ENCODE data around the gene JSRP1. TPM values are rescaled to one million over a fixed set of nuclear protein-coding genes. Genes with fewer than 3 reads are reported as not detected.
"Not testable (repeated sequence)": the region's sequence is repeated elsewhere in the genome, so short reads cannot be mapped to it uniquely, and the experiment has no call there.

JSRP1 gene
- total RNA-seq, 2 donors from 2014 or later = 0.73 TPM; not detected in 1

- H3K27ac Mint-ChIP-seq = peak overlapping the region; percentile 86 to 92
- peaks cover 21 to 28% of the 10 kb centered on the region in 2 donors for H3K4me1 Mint-ChIP-seq (ENCODE audit: low read depth in 2 of 2)
- H3K9me3 Mint-ChIP-seq = no peaks in the 10 kb centered on the region
- no peaks in the 10 kb centered on the region for H3K36me3 Mint-ChIP-seq
- H3K4me3 Mint-ChIP-seq = peak overlapping the region; percentile 91
- peaks cover 0 to 3% of the 10 kb centered on the region in 2 donors for H3K27me3 Mint-ChIP-seq
- DNase-seq (ENCODE audit: low spot score) (no peak), ATAC-seq (peak; percentile 29 to 34)
Measured at GRCh38 chr19:2288818-2289713, 32.8 kb upstream of the JSRP1 start.

- H3K36me3 Mint-ChIP-seq = no peaks in the 10 kb centered on the region
- no peak for ATAC-seq
- H3K27me3 Mint-ChIP-seq = peaks cover 0 to 3% of the 10 kb centered on the region in 2 donors
- no peak for DNase-seq (ENCODE audit: low spot score)
- peak overlapping the region; percentile 91 for H3K4me3 Mint-ChIP-seq
- no peaks in the 10 kb centered on the region for H3K9me3 Mint-ChIP-seq
- peak overlapping the region; percentile 86 to 92 for H3K27ac Mint-ChIP-seq
- H3K4me1 Mint-ChIP-seq (ENCODE audit: low read depth in 2 of 2) = peaks cover 21 to 25% of the 10 kb centered on the region in 2 donors
Measured at GRCh38 chr19:2288338-2288817, 32.2 kb upstream of the JSRP1 start.

GRCh38 chr19:2287585-2288337 is 31.5 kb upstream of the JSRP1 start:
- H3K4me3 Mint-ChIP-seq = no peak overlapping the region
- ATAC-seq (no peak), DNase-seq (ENCODE audit: low spot score) (no peak)
- peaks cover 23 to 25% of the 10 kb centered on the region in 2 donors for H3K4me1 Mint-ChIP-seq (ENCODE audit: low read depth in 2 of 2)
- no peaks in the 10 kb centered on the region for H3K9me3 Mint-ChIP-seq
- peak overlapping the region; percentile 86 to 92 for H3K27ac Mint-ChIP-seq
- peaks cover 0 to 3% of the 10 kb centered on the region in 2 donors for H3K27me3 Mint-ChIP-seq
- no peaks in the 10 kb centered on the region for H3K36me3 Mint-ChIP-seq

- Mint-ChIP-seq H3K9me3 (no peaks in the 10 kb centered on the region), H3K27ac (no peak overlapping the region), H3K4me3 (no peak overlapping the region), H3K36me3 (no peaks in the 10 kb centered on the region), H3K4me1 (ENCODE audit: low read depth in 2 of 2) (peaks cover 32 to 33% of the 10 kb centered on the region in 2 donors), H3K27me3 (peaks cover 0 to 3% of the 10 kb centered on the region in 2 donors)
- no peak for ATAC-seq
- no peak for DNase-seq (ENCODE audit: low spot score)
Measured at GRCh38 chr19:2286402-2287140, 30.4 kb upstream of the JSRP1 start.

GRCh38 chr19:2283835-2284507 is 27.8 kb upstream of the JSRP1 start:
- Mint-ChIP-seq H3K4me1 (ENCODE audit: low read depth in 2 of 2) (peaks cover 23% of the 10 kb centered on the region in 2 donors), H3K36me3 (no peaks in the 10 kb centered on the region), H3K4me3 (no peak overlapping the region), H3K27ac (no peak overlapping the region), H3K27me3 (peaks cover 0 to 3% of the 10 kb centered on the region in 2 donors), H3K9me3 (no peaks in the 10 kb centered on the region)
- ATAC-seq = no peak
- DNase-seq (ENCODE audit: low spot score) = no peak

- no peaks in the 10 kb centered on the region for H3K27me3 Mint-ChIP-seq
- ATAC-seq (no peak), DNase-seq (ENCODE audit: low spot score) (no peak)
- peak overlapping the region; percentile 66 to 92 for H3K27ac Mint-ChIP-seq
- H3K9me3 Mint-ChIP-seq = no peaks in the 10 kb centered on the region
- peak overlapping the region; percentile 76 for H3K4me3 Mint-ChIP-seq
- H3K36me3 Mint-ChIP-seq = no peaks in the 10 kb centered on the region
- H3K4me1 Mint-ChIP-seq (ENCODE audit: low read depth in 2 of 2) = peaks cover 12 to 16% of the 10 kb centered on the region in 2 donors
Measured at GRCh38 chr19:2282862-2283237, 26.6 kb upstream of the JSRP1 start.

GRCh38 chr19:2282062-2282861 is 26.0 kb upstream of the JSRP1 start, which contains the start of gene PEAK3:
PEAK3 (minus strand) TSS chr19:2282175; CDS start chr19:2280931, 1,244 bp downstream.
- no peaks in the 10 kb centered on the region for H3K9me3 Mint-ChIP-seq
- H3K27me3 Mint-ChIP-seq = no peaks in the 10 kb centered on the region
- H3K4me1 Mint-ChIP-seq (ENCODE audit: low read depth in 2 of 2) = peaks cover 11 to 18% of the 10 kb centered on the region in 2 donors
- H3K27ac Mint-ChIP-seq = peak within 1 kb of the TSS; percentile 66 to 92
- no peaks in the 10 kb centered on the region for H3K36me3 Mint-ChIP-seq
- ATAC-seq (peak; percentile 86 to 87), DNase-seq (ENCODE audit: low spot score) (peak; percentile 91)
- H3K4me3 Mint-ChIP-seq = peak within 1 kb of the TSS; percentile 76

GRCh38 chr19:2281265-2282061 is 25.2 kb upstream of the JSRP1 start:
- peak; percentile 59 for DNase-seq (ENCODE audit: low spot score)
- not testable (repeated sequence) for H3K36me3 Mint-ChIP-seq, H3K9me3 Mint-ChIP-seq, H3K27me3 Mint-ChIP-seq
- H3K4me1 Mint-ChIP-seq (ENCODE audit: low read depth in 2 of 2) = peaks cover 11 to 22% of the 10 kb centered on the region in 2 donors
- peak overlapping the region; percentile 66 to 92 for H3K27ac Mint-ChIP-seq
- ATAC-seq = peak; percentile 44 to 60
- H3K4me3 Mint-ChIP-seq = peak overlapping the region; percentile 76

- ATAC-seq (no peak), DNase-seq (ENCODE audit: low spot score) (no peak)
- Mint-ChIP-seq H3K4me3 (no peak overlapping the region), H3K4me1 (ENCODE audit: low read depth in 2 of 2) (peaks cover 11 to 22% of the 10 kb centered on the region in 2 donors), H3K9me3 (no peaks in the 10 kb centered on the region), H3K36me3 (no peaks in the 10 kb centered on the region), H3K27me3 (no peaks in the 10 kb centered on the region), H3K27ac (no peak overlapping the region)
Measured at GRCh38 chr19:2280633-2281264, 24.5 kb upstream of the JSRP1 start.

- no peak for ATAC-seq
Measured at GRCh38 chr19:2278459-2279158, 22.4 kb upstream of the JSRP1 start.

GRCh38 chr19:2277138-2277537 is 20.9 kb upstream of the JSRP1 start:
- Mint-ChIP-seq H3K36me3 (peaks cover 6% of the 10 kb centered on the region), H3K27me3 (no peaks in the 10 kb centered on the region), H3K9me3 (no peaks in the 10 kb centered on the region), H3K4me3 (no peak overlapping the region), H3K27ac (peak overlapping the region in 1 of 2 donors; percentile 64), H3K4me1 (ENCODE audit: low read depth in 2 of 2) (peaks cover 19 to 32% of the 10 kb centered on the region in 2 donors)
- no peak for DNase-seq (ENCODE audit: low spot score)
- no peak for ATAC-seq

More at GRCh38 chr19:2278459-2279158, 22.4 kb upstream of the JSRP1 start:
- peaks cover 22 to 33% of the 10 kb centered on the region in 2 donors for H3K4me1 Mint-ChIP-seq (ENCODE audit: low read depth in 2 of 2)
- peak overlapping the region in 1 of 2 donors; percentile 21 for H3K27ac Mint-ChIP-seq
- no peaks in the 10 kb centered on the region for H3K27me3 Mint-ChIP-seq
- H3K9me3 Mint-ChIP-seq = no peaks in the 10 kb centered on the region
- no peak overlapping the region for H3K4me3 Mint-ChIP-seq
- peaks cover 6% of the 10 kb centered on the region for H3K36me3 Mint-ChIP-seq
- peak; percentile 59 for DNase-seq (ENCODE audit: low spot score)
